GM10248 (cell line): ENCODE measurements around the gene PREX1.
"Not testable (repeated sequence)": the region's sequence is repeated elsewhere in the genome, so short reads cannot be mapped to it uniquely, and the experiment has no call there.

Source experiments
- CTCF ChIA-PET: fragments of 300-600 bp; sonication (Branson Sonifier 250); formaldehyde crosslinking; extraction: SDS; loops from one replicate; lab custom pipeline; 2021; ENCODE audit warnings: antibody characterized with exemption; lab: Yijun Ruan, JAX
- POLR2A ChIA-PET: fragments of 350-650 bp; sonication (Branson Sonifier 250); formaldehyde crosslinking; extraction: SDS; loops from one replicate; lab custom pipeline; 2020; ENCODE audit warnings: antibody characterized with exemption; lab: Yijun Ruan, JAX
- DNase-seq: peaks from one replicate; pipeline ENCODE4 v3.0.0; 2012; ENCODE audit errors: extremely low spot score
- TF ChIP-seq, protein P1 (sequence below): IDR thresholded peaks from 2 replicates; pipeline ENCODE4 v1.5.1; 2012; ENCODE audit warnings: mild to moderate bottlenecking, low read depth; ENCODE audit errors: extremely low read depth, missing control alignments, control extremely low read depth

PREX1 gene

GRCh38 chr20:48599106-48599747, 228.6 kb downstream of the PREX1 start:
- TF ChIP-seq, protein P1, sequence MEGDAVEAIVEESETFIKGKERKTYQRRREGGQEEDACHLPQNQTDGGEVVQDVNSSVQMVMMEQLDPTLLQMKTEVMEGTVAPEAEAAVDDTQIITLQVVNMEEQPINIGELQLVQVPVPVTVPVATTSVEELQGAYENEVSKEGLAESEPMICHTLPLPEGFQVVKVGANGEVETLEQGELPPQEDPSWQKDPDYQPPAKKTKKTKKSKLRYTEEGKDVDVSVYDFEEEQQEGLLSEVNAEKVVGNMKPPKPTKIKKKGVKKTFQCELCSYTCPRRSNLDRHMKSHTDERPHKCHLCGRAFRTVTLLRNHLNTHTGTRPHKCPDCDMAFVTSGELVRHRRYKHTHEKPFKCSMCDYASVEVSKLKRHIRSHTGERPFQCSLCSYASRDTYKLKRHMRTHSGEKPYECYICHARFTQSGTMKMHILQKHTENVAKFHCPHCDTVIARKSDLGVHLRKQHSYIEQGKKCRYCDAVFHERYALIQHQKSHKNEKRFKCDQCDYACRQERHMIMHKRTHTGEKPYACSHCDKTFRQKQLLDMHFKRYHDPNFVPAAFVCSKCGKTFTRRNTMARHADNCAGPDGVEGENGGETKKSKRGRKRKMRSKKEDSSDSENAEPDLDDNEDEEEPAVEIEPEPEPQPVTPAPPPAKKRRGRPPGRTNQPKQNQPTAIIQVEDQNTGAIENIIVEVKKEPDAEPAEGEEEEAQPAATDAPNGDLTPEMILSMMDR: no peak
- no peak for DNase-seq
- CTCF ChIA-PET: no interaction called here
- POLR2A ChIA-PET: no interaction called here

GRCh38 chr20:48598303-48598941, 229.4 kb downstream of the PREX1 start:
- CTCF ChIA-PET, DNase-seq, POLR2A ChIA-PET: not testable (repeated sequence)

DNA sequence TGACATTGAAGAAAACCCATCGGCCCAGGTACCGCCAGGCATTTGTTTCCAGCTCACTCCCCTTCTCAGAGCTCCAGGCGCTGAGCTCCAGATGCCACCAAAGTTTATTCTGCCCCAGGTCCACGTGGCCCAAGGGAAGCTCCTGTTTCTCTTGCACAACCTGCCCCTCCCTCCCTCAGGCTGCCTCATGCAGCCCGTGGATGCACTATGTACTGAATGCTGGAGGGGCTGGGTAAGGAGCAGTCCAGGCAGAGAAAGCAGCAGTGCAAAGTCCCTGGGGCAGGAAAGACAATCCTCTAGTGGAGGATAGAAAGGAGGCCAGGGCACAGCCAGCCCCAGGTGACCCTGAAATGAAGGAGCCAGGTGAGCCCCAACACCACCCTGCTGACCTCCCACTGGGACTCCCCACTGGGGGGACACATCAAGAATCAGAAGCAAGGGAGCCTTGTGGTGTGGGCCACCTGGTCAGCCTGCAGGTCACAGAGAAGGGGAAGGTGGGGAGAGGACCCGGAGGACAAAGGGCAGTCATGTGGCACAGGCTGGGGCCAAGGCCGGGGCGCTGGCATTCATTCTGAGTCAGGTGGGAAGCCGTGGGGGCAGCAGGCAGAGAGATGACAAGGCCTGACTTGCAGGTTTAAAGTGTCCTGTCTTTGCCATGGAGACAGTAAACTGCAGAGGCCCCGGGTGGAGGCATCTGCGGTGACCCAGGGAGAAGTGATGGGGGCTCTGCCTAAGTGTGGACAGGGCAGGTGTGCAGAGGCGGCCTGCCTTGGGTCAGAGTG, 230.1 kb downstream of the PREX1 start:
- TF ChIP-seq, protein P1: no peak
- DNase-seq: no peak

DNA sequence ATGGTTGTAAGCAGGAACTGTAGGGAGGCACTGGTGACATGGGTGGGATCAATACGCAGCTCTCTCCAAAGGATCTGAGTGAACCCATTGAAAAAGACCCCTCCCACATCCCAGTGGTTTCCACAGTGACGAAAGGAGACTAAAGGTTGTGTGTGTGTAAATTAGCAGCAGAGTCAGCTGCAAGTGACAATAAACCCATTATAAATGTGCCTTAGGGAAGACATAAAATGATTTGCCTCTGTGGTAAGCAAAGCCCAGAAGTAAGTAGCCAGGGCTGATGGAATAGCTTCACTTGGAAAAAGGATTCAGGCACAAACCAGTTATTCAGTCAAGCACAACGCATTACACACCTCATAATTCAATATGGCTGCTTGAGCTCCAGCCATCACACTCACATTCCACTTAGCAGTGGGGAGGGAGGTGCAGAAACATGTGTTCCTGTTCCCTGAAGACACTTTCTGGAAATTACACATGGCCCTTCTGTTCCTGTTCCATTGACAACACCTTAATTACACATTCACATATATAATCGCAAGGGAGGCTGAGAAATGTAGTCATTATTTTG, 231.4 kb downstream of the PREX1 start:
- TF ChIP-seq, protein P1: no peak
- ChIA-PET POLR2A (no interaction called here), CTCF (interaction anchor here (2.0 to 3.5 kb wide), 2 partner anchors 14 to 24 kb away, joined by 6 to 19 read pairs; no protein-coding TSS in a partner anchor)
- no peak for DNase-seq

More for the DNA sequence above, 230.1 kb downstream of the PREX1 start:
- ChIA-PET CTCF (interaction anchor here (0.7 kb wide), 1 partner anchor 921 kb away, joined by 3 read pairs; no protein-coding TSS in a partner anchor), POLR2A (no interaction called here)

DNA sequence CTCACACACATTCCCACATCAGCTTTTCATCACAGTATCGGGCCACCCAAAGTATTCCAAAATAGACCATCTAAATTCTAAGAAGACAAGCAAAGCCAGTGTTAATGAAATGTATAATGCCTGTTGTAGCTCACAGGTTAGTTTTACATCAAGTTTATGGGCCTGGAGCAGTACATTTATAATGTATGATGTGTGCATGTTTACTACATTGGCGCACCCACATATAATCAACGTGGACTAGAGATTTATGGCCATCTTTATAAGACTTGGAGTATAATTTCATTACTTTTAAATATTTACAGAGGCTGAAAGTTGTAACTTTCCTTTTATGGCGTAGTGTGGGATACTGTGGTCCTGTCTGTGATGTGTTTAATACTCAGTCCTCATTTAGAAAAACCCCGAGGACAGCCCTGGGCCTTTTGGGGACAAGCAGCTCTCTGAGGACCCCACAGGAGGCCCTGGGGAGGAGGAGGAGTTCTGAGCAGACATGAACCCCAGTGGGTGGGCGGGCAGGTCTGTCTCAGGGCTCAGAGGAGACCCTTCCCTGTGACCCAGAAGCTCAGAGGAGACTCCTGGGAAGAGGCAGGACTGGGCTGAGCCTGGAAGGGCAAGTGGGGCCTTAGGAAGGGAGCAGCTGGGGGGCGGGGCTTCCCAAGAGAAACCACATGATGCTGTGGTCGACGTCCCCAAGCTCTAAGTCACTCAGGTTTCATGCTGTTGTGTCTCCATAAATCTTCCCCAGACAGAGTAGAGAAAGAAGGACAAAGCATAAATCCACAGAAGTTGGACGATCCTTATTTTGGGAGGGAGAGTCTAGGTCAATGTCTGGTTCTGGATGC, 232.1 kb downstream of the PREX1 start:
- POLR2A ChIA-PET: no interaction called here
- no peak for DNase-seq
- CTCF ChIA-PET: interaction anchor here (1.2 to 3.5 kb wide), 4 partner anchors 13 to 62 kb away, joined by 3 to 19 read pairs (median 5); no protein-coding TSS in a partner anchor
- TF ChIP-seq, protein P1: no peak

GRCh38 chr20:48594533-48594932, 233.3 kb downstream of the PREX1 start:
- no peak for DNase-seq
- ChIA-PET CTCF (interaction anchor here (1.4 to 3.5 kb wide), 3 partner anchors 12 to 26 kb away, joined by 4 to 19 read pairs (median 6); no protein-coding TSS in a partner anchor), POLR2A (no interaction called here)
- TF ChIP-seq, protein P1: no peak
